Esophagus squamous epithelium (tissue), 4 donors: ENCODE data around the gene BIRC7.

Experiments
- CTCF ChIP-seq, 6 experiments: fragments of 450-650 bp in 4 of 6; fragments of 200-600 bp in 2 of 6; sonication (generic) in 2 of 6; IDR thresholded peaks; one replicate each; pipeline ENCODE4 v1.5.1; 2016 to 2019; ENCODE audit warnings: antibody characterized with exemption in 6 of 6, mild to moderate bottlenecking in 4 of 6, moderate library complexity in 4 of 6
- POLR2A ChIP-seq, 4 donors: fragments of 450-650 bp; IDR thresholded peaks; one replicate each; pipeline ENCODE4 v1.6.1; 2017; ENCODE audit warnings: antibody characterized with exemption in 4 of 4, mild to moderate bottlenecking in 4 of 4, moderate library complexity in 3 of 4

- TF ChIP-seq CTCF (IDR thresholded peaks at IDR 0.05) (no peak), POLR2A (IDR thresholded peaks at IDR 0.05) (no peak)
Measured at GRCh38 chr20:63279931-63280330, 44.2 kb downstream of the BIRC7 start.
